Measurements from ENCODE around the gene DERA.
"Not testable (repeated sequence)": the region's sequence is repeated elsewhere in the genome, so short reads cannot be mapped to it uniquely, and the experiment has no call there.

The DERA gene

DNA sequence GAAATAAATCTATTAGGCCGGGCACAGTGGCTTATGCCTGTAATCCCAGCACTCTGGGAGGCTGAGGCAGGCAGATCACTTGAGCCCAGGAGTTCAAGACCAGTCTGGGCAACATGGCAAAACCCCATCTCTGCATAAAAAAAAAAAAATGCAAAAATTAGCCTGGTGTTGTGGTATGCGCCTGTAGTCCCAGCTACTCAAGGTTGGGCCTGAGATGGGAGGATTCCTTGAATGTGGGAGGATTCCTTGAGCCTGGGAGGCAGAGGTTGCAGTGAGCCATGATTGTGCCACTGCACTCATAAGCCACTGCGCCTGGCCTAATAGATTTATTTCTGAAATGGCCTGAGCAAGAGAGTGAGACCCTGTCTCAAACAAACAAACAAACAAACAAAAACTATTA is 55.9 kb downstream of the DERA start:
- not testable (repeated sequence) for DNase-seq

DNA sequence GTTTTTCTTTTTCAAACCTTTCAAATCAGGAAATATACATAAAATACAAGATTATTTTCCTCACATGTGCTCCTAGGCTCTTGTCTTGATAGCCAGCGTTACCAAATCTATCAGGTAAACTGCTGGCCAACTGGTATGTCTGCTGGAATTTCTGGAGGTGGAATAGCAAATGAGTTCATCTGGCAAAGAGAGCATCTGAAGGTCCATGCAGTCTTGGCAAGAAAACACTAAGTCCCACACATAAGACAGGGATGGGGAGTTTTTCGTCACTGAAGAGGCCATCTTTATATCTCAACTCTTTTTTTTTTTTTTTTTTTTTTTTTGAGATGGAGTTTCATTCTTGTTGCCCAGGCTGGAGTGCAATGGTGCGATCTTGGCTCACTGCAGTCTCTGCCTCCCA is 60.1 kb downstream of the DERA start:
- DNase-seq: no peak

GRCh38 chr12:15972894-15973293 is 61.8 kb downstream of the DERA start:
- no peak for DNase-seq

DNA sequence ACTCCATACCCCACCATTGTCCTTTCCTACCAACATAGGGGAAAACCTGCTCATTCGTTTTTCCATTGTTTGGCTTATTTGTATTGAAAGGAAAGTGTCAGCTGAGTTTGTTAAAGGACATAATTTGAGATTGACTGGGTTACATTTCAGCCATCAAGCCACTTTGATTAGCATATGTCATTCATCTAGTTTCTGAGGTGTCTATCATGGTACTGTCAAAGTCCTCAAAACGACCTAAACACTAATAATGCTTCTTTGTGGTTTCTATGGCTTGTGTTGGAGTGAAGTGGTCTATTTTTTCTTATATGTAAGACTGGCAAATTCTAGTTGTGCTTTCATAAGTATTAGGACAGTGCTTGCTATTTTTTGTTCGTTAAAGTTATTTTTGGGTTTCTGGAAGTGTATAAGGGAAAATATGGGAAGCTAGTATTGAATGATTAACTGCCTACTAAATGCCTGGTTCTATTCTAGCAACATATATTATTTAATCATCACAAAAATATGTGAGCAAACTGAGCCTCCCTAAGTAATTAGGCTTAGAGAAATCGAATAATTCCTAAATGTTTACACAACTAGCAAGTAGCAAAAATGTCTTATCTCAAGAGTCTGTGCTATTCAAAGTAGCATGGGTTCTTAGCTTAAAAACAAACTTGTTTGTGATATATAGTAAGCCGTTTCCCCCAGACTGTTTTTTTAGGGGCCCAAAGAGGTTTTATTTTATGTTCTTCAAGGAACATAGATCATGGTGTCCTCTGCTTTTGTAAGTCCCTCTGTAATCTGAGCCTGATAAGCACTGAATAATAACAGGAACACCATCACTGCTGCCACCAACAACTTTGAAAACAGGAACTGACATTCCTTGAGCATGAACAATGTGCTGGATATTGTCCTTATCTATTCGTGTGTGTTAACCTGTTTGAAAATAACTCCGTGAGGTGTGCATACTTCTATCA is 67.1 kb downstream of the DERA start:
- no peak for DNase-seq

DNA sequence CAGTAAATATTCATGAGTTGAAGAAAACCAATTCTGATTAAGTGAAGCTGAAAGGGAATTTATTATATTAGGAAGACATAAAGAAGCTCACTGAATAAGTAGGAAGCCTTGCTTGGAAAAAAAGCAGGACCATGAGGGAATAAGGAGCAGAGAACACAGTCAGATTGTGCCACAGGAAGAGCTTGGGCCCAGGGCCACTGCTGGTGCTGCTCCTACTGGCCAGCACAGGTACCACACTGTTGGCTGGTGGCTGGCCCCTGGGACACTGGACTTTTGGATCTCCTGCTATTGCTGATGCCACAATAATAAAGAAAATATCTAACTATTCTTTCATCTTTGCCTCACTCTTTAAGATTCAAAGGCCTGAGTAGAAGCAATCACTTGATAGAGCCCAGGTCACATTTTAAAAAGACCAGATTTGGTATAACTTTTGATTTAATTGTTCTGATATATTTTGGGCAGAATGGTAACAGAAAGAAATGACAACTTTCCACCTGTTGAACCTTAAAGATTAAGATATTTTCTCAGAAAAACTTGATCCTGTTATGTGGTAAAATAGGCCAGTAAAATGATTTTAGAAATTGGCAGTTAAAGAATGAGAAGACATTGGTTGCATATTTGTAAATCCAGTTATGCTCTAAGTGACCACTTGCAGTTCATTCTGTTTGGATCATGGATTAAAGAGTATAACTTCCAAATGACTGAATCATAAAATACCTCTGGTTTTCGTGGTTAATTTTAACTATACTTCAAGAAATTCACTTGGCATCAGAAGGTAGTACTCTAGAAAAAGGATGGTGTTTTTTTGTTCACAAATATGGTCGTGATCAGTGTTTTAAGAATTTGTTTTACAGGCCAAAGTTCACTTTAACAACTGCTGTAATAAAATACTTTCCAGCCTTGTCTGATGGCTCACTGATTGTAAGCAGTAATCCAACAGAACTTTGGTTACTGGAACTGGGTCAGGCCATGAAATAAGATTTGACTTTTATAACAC is 68.3 kb downstream of the DERA start:
- no peak for DNase-seq

GRCh38 chr12:15982071-15982470 is 70.9 kb downstream of the DERA start:
- no peak for DNase-seq

DNA sequence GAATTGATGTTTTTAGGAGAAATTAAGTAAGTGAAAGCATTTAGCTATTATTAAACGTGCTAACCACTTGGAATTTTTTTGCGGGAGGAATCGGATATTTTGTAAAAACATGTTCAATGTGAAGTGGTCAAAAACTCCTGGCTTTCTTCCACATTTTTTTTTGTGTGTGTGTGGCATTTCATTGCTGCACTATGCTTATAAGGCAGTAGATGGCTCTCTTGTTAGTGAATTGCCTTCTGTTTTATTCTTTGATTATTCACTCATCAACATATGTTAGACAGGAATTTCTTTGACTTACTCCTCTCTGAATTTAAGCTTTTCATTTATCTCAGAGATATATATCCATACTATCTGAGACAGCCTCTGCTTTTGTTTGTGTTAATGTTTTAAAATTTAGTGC is 71.3 kb downstream of the DERA start:
- DNase-seq: no peak

GRCh38 chr12:15982921-15983320 is 71.8 kb downstream of the DERA start:
- no peak for DNase-seq

GRCh38 chr12:15984097-15984800 is 73.1 kb downstream of the DERA start:
- DNase-seq: no peak

GRCh38 chr12:15984963-15985362 is 73.8 kb downstream of the DERA start:
- DNase-seq: no peak

GRCh38 chr12:15987696-15988095 is 76.6 kb downstream of the DERA start:
- no peak for DNase-seq

DNA sequence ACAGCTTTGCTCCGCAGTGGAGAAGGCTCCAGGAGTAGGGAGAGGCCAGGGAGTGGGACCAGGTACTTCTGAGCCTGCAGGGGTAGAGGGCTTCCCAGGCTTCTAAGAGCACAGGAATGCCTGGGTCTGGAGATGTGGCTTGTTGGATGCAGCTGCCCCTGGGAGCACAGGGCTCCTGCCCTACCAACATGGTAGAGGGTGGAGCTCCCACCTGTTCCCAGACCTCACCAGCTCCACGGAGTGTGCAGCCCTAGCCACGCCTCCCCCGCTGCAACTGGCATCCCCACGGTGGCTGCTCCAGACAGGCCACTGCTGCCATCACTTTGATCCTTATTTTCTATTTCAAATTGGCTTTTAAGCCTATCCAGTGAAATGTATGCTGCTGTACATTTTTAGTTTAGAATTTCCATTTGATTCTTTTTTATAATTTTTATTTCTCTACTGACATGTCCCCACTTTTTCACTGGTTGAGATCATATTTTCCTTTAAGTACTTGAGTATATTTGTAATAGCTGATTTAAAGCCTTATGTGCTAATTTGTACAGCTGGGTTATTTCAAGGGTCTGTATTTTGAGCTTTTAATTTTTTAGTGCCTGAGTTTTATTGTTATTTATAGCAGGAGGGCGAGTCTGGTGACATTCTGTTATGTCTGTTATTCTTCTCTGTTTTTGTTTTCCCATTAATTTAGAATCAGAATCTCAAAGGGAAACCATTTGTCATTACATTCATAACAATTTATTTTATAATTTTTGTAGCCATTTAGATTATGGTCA is 78.0 kb downstream of the DERA start:
- DNase-seq: no peak

DNA sequence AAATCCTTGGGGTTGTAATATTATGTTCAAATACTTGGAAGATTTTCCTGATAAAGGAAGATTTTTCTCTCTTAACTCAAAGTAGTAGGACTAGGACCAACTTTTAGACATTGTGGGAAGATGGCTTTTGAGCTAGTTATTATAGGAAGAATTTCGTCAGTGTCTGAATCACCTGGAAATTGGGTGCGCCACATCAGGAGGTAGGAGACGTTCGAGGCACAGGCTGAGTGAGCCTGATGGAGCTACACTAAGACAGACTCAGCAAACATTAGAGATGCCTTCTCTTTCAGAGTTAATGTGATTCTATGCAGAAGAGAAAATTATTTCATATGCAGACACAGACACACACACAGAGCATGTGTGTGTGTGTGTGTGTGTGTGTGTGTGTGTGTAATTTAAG is 84.7 kb downstream of the DERA start:
- DNase-seq: no peak

- no peak for DNase-seq
These were observed 85.1 kb downstream of the DERA start for GRCh38 chr12:15996254-15996653.

GRCh38 chr12:15996948-15997347 is 85.8 kb downstream of the DERA start:
- no peak for DNase-seq

DNA sequence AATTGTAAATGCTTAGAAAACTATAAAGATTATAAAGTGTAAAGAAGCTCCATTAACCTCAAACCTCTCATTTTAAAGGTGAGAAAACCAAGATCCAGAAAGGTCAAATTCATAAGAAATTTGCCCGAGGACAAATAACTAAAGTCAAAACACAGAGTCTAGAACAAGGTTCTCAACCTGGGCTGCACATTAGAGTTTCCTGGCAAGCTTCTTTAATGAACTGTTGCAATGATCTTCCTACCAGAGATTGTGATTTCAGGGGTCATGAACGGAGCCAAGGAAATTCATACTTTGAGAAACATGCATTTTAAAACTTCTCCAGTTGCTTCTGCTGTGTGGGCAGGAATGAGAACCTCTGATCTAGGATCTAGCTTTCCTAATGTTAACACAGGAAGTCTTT is 86.8 kb downstream of the DERA start:
- DNase-seq: no peak

GRCh38 chr12:16002880-16003279 is 91.7 kb downstream of the DERA start:
- no peak for DNase-seq

DNA sequence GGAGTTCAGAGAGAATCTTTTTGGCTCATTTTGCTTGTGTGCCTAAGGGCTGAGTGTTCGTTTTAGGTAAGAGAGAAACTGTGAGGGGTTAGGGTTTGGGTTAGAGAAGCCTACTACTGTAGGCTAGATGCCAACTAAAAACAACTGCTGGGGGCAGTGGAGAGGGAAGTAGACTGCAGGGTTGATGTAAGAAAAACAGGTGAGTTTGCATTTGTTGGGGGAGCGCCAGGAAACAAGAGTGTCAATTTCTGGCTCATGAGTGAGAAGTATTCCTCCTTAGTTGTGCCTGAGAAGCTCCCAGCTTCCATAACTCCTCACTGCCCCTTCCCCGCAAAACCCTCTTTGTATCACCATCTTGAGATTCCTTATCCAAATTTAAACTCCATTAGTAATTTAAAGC is 92.3 kb downstream of the DERA start:
- no peak for DNase-seq

- no peak for DNase-seq
These were observed 95.6 kb downstream of the DERA start for GRCh38 chr12:16006752-16007151.

- no peak for DNase-seq
These were observed 97.3 kb downstream of the DERA start for GRCh38 chr12:16008421-16008824.

GRCh38 chr12:16012117-16012516 is 101.0 kb downstream of the DERA start:
- DNase-seq: no peak

DNA sequence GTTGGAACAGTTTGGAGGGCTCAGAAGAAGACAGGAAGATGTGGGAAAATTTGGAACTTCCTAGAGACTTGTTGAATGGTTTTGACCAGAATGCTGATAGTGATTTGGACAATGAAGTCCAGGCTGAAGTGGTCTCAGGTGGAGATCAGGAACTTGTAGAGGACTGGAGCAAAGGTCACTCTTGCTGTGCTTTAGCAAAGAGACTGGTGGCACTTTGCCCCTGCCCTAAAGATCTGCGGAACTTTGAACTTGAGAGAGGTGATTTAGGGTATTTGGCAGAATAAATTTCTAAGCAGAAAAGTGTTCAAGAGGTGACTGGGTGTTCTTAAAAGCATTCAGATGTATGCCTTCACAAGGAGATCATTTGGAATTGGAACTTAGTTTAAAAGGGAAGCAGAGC is 102.6 kb downstream of the DERA start:
- DNase-seq: not testable (repeated sequence)

All from T-helper 9 cell (primary cell).